HK-2 (cell line): ENCODE data around the gene NKX2-2.
"Not testable (repeated sequence)": the region's sequence is repeated elsewhere in the genome, so short reads cannot be mapped to it uniquely, and the experiment has no call there.

ENCODE experiments used
- DNase-seq: peaks from one replicate; pipeline ENCODE4 v3.0.0-alpha.2; 2018; ENCODE audit not compliant: unreplicated experiment

NKX2-2 gene

DNA sequence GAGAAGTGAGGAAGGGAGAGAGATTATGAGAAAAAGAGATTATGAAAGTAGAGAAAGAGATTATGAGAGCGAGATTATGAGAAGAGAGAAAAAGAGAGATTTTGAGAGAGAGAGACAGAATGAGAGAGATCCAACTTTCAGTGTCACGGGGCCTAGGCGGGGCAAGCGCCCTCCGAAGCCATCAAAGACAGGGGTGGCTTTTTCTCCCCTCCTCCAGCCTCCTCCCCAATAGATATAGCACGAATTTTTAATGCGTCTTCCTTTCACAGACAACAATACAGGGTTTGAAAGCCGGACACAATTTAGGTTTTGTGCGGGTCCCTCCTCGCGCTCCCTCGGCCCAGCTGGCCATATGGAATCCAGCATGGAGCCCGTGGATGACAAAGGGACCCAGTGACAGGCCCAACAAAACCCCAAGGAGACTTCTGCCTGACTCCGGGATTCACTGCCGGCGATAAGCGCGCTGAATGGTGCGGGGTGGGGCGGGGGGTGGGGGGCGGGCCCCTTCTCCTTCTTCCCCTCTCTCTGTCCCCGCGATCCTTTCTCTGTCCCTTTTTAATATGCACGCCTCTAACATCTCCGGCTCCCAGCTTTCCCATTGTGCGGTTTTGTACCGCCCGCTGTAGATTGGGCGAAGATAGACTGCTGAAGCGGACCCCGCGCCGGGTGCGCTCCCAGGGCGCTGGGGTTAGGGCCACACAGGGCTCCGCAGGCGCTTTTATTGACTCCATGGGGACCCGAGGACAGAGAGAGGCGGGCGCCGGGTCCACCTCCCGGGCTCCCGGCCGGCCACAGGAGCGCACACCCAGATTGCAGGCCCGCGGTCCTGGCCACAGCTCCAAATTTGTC lies 5.4 kb downstream of the NKX2-2 start:
- no peak for DNase-seq

DNA sequence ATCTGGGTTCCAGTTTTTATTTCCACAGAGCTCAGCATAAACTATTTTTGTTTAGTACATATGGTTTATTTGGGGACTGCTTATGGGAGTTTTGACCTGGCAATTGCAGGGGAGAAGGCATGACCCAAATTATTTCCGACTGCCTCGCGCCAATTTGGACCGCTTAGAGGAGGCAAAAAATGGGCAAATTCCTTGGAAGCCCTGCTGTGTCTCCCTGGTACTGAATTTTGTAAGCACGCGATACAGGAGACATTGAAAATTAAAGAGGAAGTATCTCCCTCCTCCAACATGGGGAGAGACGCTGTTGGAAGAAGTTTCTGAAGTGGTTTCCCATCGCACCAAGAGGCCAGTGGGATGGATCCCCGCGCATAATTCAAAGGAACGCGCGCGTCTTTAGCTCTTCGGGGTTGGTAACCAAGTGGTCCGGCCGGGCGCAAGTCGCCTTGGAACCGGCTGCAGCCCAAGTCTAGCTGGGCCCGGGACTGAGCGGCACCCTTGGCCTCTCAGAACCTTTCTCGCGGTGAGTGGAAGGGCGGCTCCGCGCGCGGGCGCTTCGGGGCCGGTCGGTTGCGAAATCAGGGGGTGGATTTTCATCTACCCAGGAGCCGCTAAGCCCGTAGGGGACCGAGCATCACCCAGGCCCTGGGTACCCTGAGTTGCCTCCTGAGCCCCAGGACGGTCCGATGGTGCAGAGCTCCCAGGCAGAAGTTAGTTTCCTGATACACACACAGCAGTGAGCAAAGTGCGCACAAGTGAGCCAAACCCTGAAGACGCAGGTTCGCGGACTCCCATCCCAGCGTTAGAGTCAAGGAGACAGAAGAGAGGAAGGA lies 6.2 kb downstream of the NKX2-2 start:
- DNase-seq = no peak

DNA sequence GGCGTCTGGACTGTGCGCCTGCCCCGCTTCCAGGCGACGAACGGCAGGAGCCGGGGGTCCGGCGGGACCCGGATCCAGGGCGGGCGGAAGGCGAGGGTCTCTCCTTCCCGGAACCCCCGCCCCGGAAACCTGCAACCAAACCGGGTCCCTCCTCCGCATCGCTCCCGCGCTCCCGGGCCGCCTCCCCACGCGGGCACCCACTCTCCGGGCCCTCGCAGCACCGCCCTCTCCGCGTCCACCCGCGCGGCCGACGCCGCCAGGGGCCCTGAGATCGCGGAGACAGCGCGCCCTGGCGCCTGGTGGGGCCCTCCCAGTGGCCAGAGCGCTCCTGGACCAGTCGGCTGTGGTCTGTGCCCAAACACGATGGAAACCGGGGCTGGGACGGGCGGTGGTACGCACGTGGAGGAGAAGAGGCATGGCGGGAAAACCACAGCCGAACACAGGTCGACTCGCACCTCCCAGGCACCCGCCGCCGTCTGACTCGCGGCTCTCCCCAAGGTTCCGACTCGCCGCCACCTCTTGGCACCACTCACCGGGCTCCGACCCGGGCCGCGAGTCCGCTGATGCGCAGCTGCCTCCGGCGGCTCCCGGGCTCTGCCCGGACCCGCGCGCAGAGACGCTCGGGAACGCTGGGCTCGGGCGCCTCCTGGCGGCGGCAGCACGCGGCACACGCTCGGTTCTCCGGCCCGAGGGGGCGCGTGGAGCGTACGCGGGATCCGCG lies 7.9 kb downstream of the NKX2-2 start:
- DNase-seq = peak; percentile 86

DNA sequence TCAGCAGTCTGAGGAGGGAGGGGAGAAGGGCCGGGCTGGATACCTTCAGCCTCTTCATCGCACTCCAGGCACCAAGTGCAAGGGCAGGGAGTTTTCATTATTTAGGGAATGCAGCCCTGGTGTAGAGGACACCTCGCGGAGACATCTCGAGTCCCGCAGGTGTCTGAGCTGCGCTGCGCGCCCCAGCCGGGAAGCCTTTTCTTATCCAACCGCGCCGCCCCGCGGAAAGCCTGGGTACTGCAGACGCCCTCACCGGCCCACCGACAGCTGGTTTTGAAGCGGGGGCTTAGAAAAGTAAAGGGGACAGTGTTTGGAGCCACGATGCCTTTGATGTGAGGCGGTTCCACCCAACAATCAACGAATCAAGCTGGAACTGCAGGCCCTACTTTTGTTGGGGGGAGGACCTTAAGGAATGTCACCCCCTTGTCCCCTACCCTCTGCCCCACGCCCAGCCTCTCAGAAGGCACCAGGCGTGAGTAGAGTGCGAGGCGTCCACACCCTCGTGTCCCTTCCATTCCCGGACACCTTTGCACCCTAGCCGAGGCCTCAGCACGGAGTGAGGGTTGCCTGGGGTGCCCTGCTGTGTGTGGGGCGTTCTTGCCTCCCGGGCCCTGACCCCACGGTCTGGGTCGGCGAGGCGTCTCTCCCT lies 8.6 kb downstream of the NKX2-2 start:
- peak; percentile 93 for DNase-seq

DNA sequence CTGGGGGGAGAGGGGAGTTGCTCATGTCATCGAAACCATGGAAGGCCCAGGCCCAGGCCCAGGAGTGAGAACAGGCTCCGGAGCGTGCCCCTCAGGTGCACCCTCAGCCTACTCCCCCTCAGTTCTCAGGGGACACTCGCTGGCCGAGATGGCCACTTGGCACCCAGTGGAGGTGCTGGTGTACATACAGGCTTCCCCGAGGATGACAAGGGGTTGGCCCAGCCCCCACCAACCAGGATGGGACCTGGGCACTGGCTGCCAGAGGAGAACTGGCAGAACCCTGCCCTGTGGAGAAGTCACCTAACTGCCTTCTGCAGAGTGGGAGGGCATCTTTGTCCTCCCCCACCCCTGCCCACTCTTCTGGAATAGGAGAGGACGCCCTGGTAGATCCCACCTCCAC lies 9.5 kb downstream of the NKX2-2 start:
- no peak for DNase-seq

DNA sequence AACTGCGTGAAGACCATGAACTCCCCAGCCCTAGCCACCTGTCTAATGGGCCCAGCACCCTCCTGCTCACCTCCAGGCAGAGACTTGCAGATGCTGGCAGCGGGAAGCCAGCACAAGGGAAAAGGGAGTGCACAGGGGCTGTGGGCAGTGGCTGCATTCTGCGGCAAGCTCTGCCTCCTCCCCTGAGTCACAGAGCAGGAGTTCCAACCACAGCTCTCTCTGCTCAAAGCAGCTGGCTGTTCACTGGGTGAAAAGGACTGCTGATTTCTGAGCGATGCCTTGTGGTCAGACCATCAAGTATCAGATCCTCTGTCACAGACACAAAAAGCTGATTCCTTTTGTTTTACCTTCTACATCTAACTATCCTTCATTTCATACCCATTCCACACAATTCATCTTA lies 10.5 kb downstream of the NKX2-2 start:
- peak; percentile 85 for DNase-seq

DNA sequence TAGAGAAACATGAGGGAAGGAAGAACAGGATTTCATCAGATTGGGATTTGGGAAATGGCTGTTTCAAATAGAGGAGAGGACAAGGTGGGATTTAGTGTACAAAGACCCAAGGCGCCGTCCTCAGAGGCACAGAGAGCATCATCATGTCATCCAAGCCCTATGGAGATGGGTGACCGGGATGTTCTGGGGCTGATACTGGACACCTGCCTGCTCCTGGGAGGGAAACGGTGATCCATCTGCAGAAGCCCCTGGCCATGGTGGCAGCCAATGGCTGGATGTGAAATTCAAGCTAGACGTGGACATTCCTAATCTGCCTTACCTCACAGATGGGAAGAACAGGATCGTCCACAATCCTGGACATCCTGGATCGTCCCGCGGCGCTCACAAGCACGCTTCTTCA lies 12.7 kb downstream of the NKX2-2 start:
- no peak for DNase-seq

DNA sequence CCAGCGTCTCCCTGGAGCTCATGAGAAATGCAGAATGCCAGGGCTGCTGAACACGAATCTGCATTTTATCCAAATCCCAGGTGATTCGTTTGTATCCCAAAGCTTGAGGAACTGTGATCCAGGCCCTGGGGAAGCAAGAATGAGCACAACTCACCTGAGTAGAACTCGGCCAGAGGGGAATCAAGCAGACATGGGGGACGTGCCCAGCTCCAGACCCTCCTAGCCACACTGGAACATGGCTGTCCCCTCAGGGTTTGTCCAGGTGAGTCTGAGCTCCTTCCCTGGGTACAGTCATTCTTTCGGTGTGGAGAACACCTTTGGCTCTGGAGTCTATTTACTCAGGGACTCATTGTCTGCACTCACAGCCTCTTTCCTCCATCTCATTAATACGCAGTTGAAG lies 13.3 kb downstream of the NKX2-2 start:
- no peak for DNase-seq

DNA sequence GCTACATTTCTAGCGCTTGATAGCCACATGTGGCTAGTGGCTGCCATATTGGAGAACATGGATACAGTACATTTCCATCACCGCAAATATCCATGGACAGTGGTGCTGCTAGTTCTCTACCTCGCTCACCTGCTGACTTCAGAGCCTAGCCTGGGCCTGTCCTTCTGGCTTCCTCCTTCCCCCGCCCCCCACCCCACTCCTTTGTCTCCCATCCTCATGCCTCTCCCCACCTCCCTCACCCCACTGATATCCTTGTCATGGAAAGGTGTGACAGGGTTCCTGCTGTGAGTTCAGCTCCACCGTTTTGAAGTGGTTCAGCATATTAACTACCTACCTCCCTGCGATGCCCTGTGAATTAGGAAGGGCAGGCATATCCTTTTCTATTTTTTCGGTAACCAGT lies 14.2 kb downstream of the NKX2-2 start:
- DNase-seq = no peak

DNA sequence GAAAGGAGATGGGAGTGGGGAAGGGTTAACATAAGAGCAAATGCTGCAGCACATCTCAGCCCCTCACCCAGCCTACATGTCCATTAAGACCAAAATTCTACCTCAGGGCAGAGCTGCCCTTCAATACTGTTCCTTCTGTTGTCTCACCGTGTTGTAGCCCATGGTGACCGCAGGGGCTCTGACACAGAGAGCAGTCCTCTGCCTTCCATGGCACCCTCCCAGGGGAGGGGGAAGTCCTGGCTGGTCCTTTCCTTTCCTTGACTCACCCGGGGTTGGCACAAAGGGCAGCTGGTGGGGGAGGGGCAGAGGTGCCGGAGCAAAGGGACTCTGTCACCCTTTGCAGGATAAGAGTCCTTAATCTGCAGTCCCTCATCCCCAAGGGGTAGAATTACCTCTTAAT lies 15.2 kb downstream of the NKX2-2 start:
- DNase-seq = no peak

DNA sequence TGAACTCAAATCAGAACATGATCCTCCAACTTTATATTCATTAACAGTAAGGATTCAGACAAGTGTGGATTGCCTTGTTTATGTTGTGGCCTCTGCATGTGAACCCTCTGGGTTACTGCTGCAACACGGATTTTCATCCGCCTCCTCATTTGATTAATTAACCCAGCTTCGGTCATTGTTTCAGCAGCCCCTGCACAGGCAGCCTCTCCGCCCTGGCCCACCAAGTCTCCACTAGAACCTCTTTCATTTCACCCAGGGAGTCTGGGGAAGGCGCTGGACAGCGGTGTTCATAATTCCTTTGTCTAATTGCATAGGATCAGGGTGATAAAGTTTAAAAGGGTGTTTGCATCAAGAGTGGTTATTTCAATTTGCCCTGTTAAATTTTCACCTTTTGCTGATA lies 15.7 kb downstream of the NKX2-2 start:
- DNase-seq = no peak

DNA sequence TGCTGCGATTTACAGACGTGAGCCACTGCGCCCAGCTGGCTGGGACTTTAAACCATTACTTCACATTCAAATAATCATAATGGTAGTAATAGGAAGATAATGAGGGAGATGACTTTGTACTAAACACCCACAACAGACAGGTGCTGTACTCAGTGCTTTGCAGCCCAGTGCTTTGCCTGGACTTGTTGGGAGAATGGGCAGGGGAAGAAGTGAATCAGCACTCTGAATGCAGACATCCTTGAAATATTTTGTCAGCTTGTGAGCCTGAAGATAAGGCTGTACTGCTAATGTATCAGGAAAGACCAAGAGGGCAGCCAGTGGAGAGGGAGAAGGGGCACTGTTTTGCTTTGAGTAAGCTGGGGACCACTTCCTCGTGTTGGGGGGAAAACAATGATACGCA lies 17.4 kb downstream of the NKX2-2 start:
- no peak for DNase-seq

DNA sequence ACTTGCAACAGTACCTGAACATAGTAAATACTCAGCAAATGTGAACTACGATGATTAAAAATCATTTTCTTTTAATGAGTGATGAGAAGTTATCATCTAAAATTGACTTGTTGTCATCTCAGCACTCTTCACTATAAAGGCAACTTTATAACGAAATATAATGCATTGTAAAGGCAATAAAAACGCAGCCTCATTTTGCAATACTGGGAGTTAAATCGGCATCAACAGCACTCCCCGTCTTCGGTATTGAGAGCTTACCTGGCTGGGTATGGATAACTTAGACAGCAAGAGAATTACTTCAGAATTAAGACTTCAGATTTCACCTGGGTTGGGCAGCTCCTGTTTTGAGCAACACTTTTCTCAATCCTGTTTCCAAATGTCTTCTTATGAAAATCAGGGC lies 20.8 kb downstream of the NKX2-2 start:
- no peak for DNase-seq

DNA sequence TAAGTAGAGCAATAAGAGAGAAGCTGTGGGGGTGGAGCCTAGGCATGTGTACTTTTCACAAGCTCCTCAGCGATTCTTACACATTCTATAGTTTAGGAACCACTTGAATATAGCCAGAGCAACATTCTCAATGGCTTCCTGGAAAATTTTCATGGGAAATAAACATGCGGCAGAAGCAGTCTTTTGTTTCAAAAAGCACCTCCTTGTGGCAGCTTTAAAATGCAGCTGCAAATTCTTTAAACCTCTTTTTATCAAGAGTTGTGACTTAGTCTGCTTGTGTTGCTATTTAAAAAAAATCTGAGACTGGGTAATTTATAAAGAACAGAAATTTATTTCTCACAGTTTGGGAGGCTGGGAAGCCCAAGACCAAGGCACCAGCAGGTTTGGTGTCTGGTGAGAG lies 23.8 kb downstream of the NKX2-2 start:
- no peak for DNase-seq

DNA sequence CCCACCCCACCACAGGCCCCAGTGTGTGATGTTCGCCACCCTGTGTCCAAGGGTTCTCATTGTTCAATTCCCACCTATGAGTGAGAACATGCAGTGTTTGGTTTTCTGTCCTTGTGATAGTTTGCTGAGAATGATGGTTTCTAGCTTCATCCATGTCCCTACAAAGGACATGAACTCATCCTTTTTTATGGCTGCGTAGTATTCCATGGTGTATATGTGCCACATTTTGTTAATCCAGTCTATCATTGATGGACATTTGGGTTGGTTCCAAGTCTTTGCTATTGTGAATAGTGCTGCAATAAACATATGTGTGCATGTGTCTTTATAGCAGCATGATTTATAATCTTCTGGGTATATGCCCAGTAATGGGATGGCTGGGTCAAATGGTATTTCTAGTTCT lies 33.7 kb downstream of the NKX2-2 start:
- DNase-seq = not testable (repeated sequence)

DNA sequence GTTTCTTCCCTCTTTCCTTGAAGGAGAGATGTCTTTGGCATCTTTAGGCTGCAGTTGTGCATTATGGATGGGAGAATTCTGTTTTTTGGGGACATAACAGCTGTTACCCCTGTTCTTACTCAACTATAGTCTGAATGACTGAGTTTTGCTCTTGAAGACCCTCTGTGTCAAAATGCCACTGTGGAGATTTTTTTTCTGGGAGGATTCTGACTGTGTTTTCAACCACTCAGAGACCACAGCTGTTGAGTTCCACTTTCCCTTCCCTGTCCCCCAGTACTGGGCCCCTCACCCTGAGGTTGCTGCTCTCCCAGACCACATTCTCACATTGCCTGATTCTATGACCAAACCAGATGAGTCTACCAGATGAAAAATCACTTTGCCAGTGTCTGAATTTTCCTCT lies 48.1 kb downstream of the NKX2-2 start:
- DNase-seq = no peak

DNA sequence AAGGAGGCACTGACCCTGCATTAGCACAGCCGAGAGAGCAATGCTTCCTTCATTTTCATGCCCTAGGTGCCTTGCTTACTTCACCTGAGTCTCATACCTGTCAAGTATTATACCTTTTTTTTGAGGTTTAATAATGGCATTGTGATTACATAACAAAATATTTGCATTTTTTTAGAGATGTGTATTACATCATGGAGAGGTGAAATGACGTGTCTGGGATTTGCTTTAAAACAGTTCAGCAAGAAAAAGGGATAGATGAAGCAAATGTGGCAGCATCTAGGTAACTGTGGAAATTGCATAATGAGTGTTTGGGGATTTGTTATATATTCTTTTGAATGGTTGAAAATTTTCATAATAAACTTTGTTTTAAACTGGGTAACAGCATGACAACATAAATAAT lies 48.9 kb downstream of the NKX2-2 start:
- DNase-seq = no peak
